HepG2 (cell line): ENCODE measurements around the gene DUS1L. TPM values are rescaled to one million over a fixed set of nuclear protein-coding genes. Genes with fewer than 3 reads are reported as not detected.

ENCODE experiments used
- ASH2L ChIP-seq: fragments of 300-600, 200-600 bp; sonication (generic); IDR thresholded peaks from 2 replicates; pipeline ENCODE4 v1.7.0; 2017; ENCODE audit warnings: low read depth, mild to moderate bottlenecking, moderate library complexity, mixed read lengths, low read length; ENCODE audit not compliant: insufficient read length
- BRCA1 ChIP-seq: sonication (generic); formaldehyde crosslinking; IDR thresholded peaks from 2 replicates; pipeline ENCODE4 v1.4.0; 2020; ENCODE audit warnings: missing genetic modification reagents
- CEBPB ChIP-seq: IDR thresholded peaks from 2 replicates; pipeline ENCODE4 v1.6.1; 2011; ENCODE audit warnings: low read depth, low read length, improper control_type of control experiment, borderline replicate concordance
- EP300 ChIP-seq, 3 experiments: sonication (generic) in 1 of 3; formaldehyde crosslinking in 1 of 3; IDR thresholded peaks; 2 replicates each; pipeline versions ENCODE4 v1.5.1 to v1.6.1; 2011 to 2020; ENCODE audit warnings: low read depth in 2 of 3, low read length in 2 of 3, borderline replicate concordance in 1 of 3, improper control_type of control experiment in 1 of 3, mild to moderate bottlenecking in 1 of 3, missing genetic modification reagents in 1 of 3, moderate library complexity in 1 of 3
- GTF3A ChIP-seq: sonication (generic); formaldehyde crosslinking; conservative IDR thresholded peaks from 2 replicates; pipeline ENCODE4 v1.4.0; 2020; ENCODE audit warnings: mild to moderate bottlenecking, missing genetic modification reagents
- HIVEP1 ChIP-seq: sonication (generic); formaldehyde crosslinking; IDR thresholded peaks from 2 replicates; pipeline ENCODE4 v1.4.0; 2020; ENCODE audit warnings: mild to moderate bottlenecking, missing genetic modification reagents
- KDM4B ChIP-seq: sonication (generic); formaldehyde crosslinking; IDR thresholded peaks from 2 replicates; pipeline ENCODE4 v1.4.0; 2020; ENCODE audit warnings: missing genetic modification reagents
- LBX2 ChIP-seq: sonication (generic); formaldehyde crosslinking; IDR thresholded peaks from 2 replicates; pipeline ENCODE4 v1.5.0; 2020; ENCODE audit warnings: missing genetic modification reagents, mild to moderate bottlenecking, borderline replicate concordance
- PATZ1 ChIP-seq: sonication (generic); formaldehyde crosslinking; IDR thresholded peaks from 2 replicates; pipeline ENCODE4 v1.4.0; 2020; ENCODE audit warnings: missing genetic modification reagents
- PAX8 ChIP-seq: sonication (generic); formaldehyde crosslinking; IDR thresholded peaks from 2 replicates; pipeline ENCODE4 v1.8.0; 2022; ENCODE audit warnings: mild to moderate bottlenecking, missing genetic modification reagents, borderline replicate concordance
- PRMT3 ChIP-seq: sonication (generic); formaldehyde crosslinking; IDR thresholded peaks from 2 replicates; pipeline ENCODE4 v1.8.1; 2022; ENCODE audit warnings: low read depth, mild to moderate bottlenecking, moderate library complexity, missing genetic modification reagents, borderline replicate concordance
- RFX1 ChIP-seq: fragments of 450-650 bp; IDR thresholded peaks from 2 replicates; pipeline ENCODE4 v1.6.1; 2017
- SAP130 ChIP-seq: IDR thresholded peaks from 2 replicates; pipeline ENCODE4 v1.6.1; 2016; ENCODE audit warnings: low read depth
- TOE1 ChIP-seq: sonication (generic); formaldehyde crosslinking; IDR thresholded peaks from 2 replicates; pipeline ENCODE4 v1.4.0; 2020; ENCODE audit warnings: mild to moderate bottlenecking, missing genetic modification reagents
- TSC22D2 ChIP-seq: sonication (generic); formaldehyde crosslinking; IDR thresholded peaks from 2 replicates; pipeline ENCODE4 v1.5.1; 2020; ENCODE audit warnings: missing genetic modification reagents, mild to moderate bottlenecking, borderline replicate concordance
- U2AF2 ChIP-seq: fragments of 200-400 bp; formaldehyde crosslinking; IDR thresholded peaks from 2 replicates; pipeline ENCODE4 v1.6.1; 2017; ENCODE audit warnings: low read depth, mild to moderate bottlenecking, low read length
- ZNF136 ChIP-seq: sonication (generic); formaldehyde crosslinking; IDR thresholded peaks from 2 replicates; pipeline ENCODE4 v1.8.1; 2022; ENCODE audit warnings: low read depth, mild to moderate bottlenecking, moderate library complexity, missing genetic modification reagents
- ZNF24 ChIP-seq: fragments of 450-650 bp; IDR thresholded peaks from 2 replicates; pipeline ENCODE4 v1.6.1; 2017; ENCODE audit warnings: antibody characterized with exemption, mild to moderate bottlenecking
- ZNF567 ChIP-seq: sonication (generic); formaldehyde crosslinking; IDR thresholded peaks from 2 replicates; pipeline ENCODE4 v1.8.1; 2023; ENCODE audit warnings: mild to moderate bottlenecking, missing genetic modification reagents, borderline replicate concordance
- ZNF614 ChIP-seq: IDR thresholded peaks from 2 replicates; pipeline ENCODE4 v1.6.1; 2018; ENCODE audit warnings: missing biosample characterization, missing genetic modification reagents, inconsistent platforms, borderline replicate concordance
- ZNF766 ChIP-seq: sonication (generic); formaldehyde crosslinking; IDR thresholded peaks from 2 replicates; pipeline ENCODE4 v1.5.0; 2020; ENCODE audit warnings: missing genetic modification reagents, borderline replicate concordance
- ZNF780A ChIP-seq: sonication (generic); formaldehyde crosslinking; IDR thresholded peaks from 2 replicates; pipeline ENCODE4 v1.8.0; 2022; ENCODE audit warnings: mild to moderate bottlenecking, missing genetic modification reagents, moderate library complexity
- ZSCAN20 ChIP-seq: sonication (generic); formaldehyde crosslinking; IDR thresholded peaks from 2 replicates; pipeline ENCODE4 v1.4.0; 2020; ENCODE audit warnings: missing genetic modification reagents, mild to moderate bottlenecking, borderline replicate concordance
- polyA plus RNA-seq, 8 experiments: library from polyadenylated mRNA; depleted of rRNA in 3 of 8; stranded (reverse) in 7 of 8; unstranded in 1 of 8; fragments of >200 nt; fragmentation: Illumina TruSeq in 4 of 8; extraction: Trizol in 4 of 8; gene quantifications; 2 replicates each; pipeline versions ENCODE4 v1.2.1 to v1.2.3, GENCODE V29; 2011 to 2016; ENCODE audit warnings: low read depth in 4 of 8, missing spikeins in 1 of 8, mixed read lengths in 1 of 8; ENCODE audit not compliant: insufficient read depth in 1 of 8
- total RNA-seq, 5 experiments: library from RNA; depleted of rRNA; stranded (reverse); fragments of >200 nt; fragmentation: Illumina TruSeq; extraction: Trizol; gene quantifications; 2 replicates each; pipeline ENCODE4 v1.2.3, GENCODE V29; 2016; ENCODE audit warnings: low read depth in 1 of 5
- TF ChIP-seq, protein P1 (sequence below): sonication (generic); formaldehyde crosslinking; conservative IDR thresholded peaks from 2 replicates; pipeline ENCODE4 v1.8.0; 2022; ENCODE audit warnings: mild to moderate bottlenecking, moderate library complexity, missing genetic modification reagents
- TF ChIP-seq, protein P2 (sequence below): sonication (generic); formaldehyde crosslinking; IDR thresholded peaks from 2 replicates; pipeline ENCODE4 v1.8.1; 2023; ENCODE audit warnings: missing genetic modification reagents, mild to moderate bottlenecking, borderline replicate concordance

The DUS1L gene
- total and polyA plus RNA-seq, 2 of the 13 experiments (the other 11 are each of a cell fraction or from before 2014, with no cell fraction given) = 81.0 to 109 TPM

GRCh38 chr17:82097184-82097918 is 31.7 kb upstream of the DUS1L start (continued):
- TF ChIP-seq PATZ1 = peak; percentile 58; the same call in 1 of the 2 replicates
- 0 out of 4 replicates have a peak, but pooled peaks of 1 of the 2 experiments have one; percentile 26 for TF ChIP-seq EP300 (IDR thresholded peaks at IDR 0.05; ENCODE audit: low read depth in 2 of 2, low read length in 2 of 2)
- no peak for TF ChIP-seq EP300 (CRISPR knock-in tag; IDR thresholded peaks at IDR 0.05; ENCODE audit: borderline replicate concordance)
- no peak for TF ChIP-seq HIVEP1
- TF ChIP-seq KDM4B (CRISPR knock-in tag) = no peak
- TF ChIP-seq ZSCAN20 = no peak
- TF ChIP-seq ZNF567 (CRISPR knock-in tag) = no peak
- no peak; the same call in 1 of the 2 replicates for TF ChIP-seq BRCA1 (CRISPR knock-in tag)
- TF ChIP-seq ASH2L = no peak
- TF ChIP-seq, protein P1, sequence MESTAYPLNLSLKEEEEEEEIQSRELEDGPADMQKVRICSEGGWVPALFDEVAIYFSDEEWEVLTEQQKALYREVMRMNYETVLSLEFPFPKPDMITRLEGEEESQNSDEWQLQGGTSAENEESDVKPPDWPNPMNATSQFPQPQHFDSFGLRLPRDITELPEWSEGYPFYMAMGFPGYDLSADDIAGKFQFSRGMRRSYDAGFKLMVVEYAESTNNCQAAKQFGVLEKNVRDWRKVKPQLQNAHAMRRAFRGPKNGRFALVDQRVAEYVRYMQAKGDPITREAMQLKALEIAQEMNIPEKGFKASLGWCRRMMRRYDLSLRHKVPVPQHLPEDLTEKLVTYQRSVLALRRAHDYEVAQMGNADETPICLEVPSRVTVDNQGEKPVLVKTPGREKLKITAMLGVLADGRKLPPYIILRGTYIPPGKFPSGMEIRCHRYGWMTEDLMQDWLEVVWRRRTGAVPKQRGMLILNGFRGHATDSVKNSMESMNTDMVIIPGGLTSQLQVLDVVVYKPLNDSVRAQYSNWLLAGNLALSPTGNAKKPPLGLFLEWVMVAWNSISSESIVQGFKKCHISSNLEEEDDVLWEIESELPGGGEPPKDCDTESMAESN (CRISPR knock-in tag) = no peak; the same call in 1 of the 2 replicates
- no peak for TF ChIP-seq U2AF2
- TF ChIP-seq CEBPB = no peak
- no peak for TF ChIP-seq TSC22D2 (CRISPR knock-in tag)
- peak; percentile 78; the same call in 1 of the 2 replicates for TF ChIP-seq PRMT3 (CRISPR knock-in tag)
- 0 out of 2 replicates have a peak, but pooled peaks have one; percentile 34 for TF ChIP-seq ZNF780A (CRISPR knock-in tag)
- TF ChIP-seq SAP130 (CRISPR knock-in tag) = peak; percentile 69
- no peak for TF ChIP-seq PAX8
- TF ChIP-seq, protein P2, sequence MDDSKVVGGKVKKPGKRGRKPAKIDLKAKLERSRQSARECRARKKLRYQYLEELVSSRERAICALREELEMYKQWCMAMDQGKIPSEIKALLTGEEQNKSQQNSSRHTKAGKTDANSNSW (CRISPR knock-in tag) = peak; percentile 14; the same call in 1 of the 2 replicates
- TF ChIP-seq ZNF766 (CRISPR knock-in tag) = no peak; the same call in 1 of the 2 replicates
- TF ChIP-seq TOE1 (CRISPR knock-in tag) = no peak
- TF ChIP-seq ZNF24 = no peak
- 0 out of 2 replicates have a peak, but pooled peaks have one; percentile 43 for TF ChIP-seq LBX2 (CRISPR knock-in tag)
- TF ChIP-seq RFX1 = no peak
- no peak for TF ChIP-seq GTF3A (CRISPR knock-in tag)
- no peak for TF ChIP-seq ZNF136 (CRISPR knock-in tag)
- no peak; the same call in 1 of the 2 replicates for TF ChIP-seq ZNF614 (CRISPR knock-in tag)
